ENCODE measurements around the gene ARL3. TPM values are rescaled to one million over a fixed set of nuclear protein-coding genes. Genes with fewer than 3 reads are reported as not detected.

The ARL3 gene
- total and polyA plus RNA-seq, 2 experiments from 2014 or later = 8.5 to 22.6 TPM

- Histone ChIP-seq H3K79me2 (replicated peaks; ENCODE audit: insufficient read depth) (peaks cover 20% of the 10 kb centered on the region), H3K4me3 (no peak overlapping the region), H3K27me3 (ENCODE audit: insufficient read depth) (no peaks in the 10 kb centered on the region), H3K9me2 (ENCODE audit: insufficient read depth) (no peaks in the 10 kb centered on the region), H3K4me2 (no peak overlapping the region), H3K27ac (ENCODE audit: low read depth) (no peak overlapping the region), H2AFZ (no peak overlapping the region), H3K36me3 (ENCODE audit: insufficient read depth) (no peaks in the 10 kb centered on the region), H3K4me1 (ENCODE audit: insufficient read depth) (peaks cover 3% of the 10 kb centered on the region; the same call in 1 of the 2 replicates), H4K20me1 (replicated peaks; ENCODE audit: insufficient read depth) (no peaks in the 10 kb centered on the region; the same call in none of the 2 replicates), H3F3A (replicated peaks; ENCODE audit: low read depth) (no peaks in the 10 kb centered on the region)
- DNase-seq (ENCODE audit: low spot score) = no peak
- H3K4me1 Mint-ChIP-seq = peaks cover 15% of the 10 kb centered on the region; the same call in 2 of the 3 replicates
- no peak for ATAC-seq
- H3K4me3 Mint-ChIP-seq = no peak overlapping the region
- TF ChIP-seq, protein P1, sequence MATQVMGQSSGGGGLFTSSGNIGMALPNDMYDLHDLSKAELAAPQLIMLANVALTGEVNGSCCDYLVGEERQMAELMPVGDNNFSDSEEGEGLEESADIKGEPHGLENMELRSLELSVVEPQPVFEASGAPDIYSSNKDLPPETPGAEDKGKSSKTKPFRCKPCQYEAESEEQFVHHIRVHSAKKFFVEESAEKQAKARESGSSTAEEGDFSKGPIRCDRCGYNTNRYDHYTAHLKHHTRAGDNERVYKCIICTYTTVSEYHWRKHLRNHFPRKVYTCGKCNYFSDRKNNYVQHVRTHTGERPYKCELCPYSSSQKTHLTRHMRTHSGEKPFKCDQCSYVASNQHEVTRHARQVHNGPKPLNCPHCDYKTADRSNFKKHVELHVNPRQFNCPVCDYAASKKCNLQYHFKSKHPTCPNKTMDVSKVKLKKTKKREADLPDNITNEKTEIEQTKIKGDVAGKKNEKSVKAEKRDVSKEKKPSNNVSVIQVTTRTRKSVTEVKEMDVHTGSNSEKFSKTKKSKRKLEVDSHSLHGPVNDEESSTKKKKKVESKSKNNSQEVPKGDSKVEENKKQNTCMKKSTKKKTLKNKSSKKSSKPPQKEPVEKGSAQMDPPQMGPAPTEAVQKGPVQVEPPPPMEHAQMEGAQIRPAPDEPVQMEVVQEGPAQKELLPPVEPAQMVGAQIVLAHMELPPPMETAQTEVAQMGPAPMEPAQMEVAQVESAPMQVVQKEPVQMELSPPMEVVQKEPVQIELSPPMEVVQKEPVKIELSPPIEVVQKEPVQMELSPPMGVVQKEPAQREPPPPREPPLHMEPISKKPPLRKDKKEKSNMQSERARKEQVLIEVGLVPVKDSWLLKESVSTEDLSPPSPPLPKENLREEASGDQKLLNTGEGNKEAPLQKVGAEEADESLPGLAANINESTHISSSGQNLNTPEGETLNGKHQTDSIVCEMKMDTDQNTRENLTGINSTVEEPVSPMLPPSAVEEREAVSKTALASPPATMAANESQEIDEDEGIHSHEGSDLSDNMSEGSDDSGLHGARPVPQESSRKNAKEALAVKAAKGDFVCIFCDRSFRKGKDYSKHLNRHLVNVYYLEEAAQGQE (IDR thresholded peaks at IDR 0.05; ENCODE audit: unreplicated experiment) = no peak
- no peak for TF ChIP-seq CREB1 (CRISPR knock-in tag; IDR thresholded peaks at IDR 0.05; ENCODE audit: low read depth)
- no peak for TF ChIP-seq JUNB (IDR thresholded peaks at IDR 0.05; ENCODE audit: unreplicated experiment)
- no peak for TF ChIP-seq EZH2 (IDR thresholded peaks at IDR 0.05; ENCODE audit: low read depth, unreplicated experiment)
- no peak for TF ChIP-seq ZNF462 (CRISPR knock-in tag; IDR thresholded peaks at IDR 0.05)
- TF ChIP-seq ZNF331 (CRISPR knock-in tag; IDR thresholded peaks at IDR 0.05; ENCODE audit: low read depth) = no peak
- no peak for TF ChIP-seq EZH2phosphoT487 (IDR thresholded peaks at IDR 0.05; ENCODE audit: unreplicated experiment)
- no peak for TF ChIP-seq NANOG (IDR thresholded peaks at IDR 0.05; ENCODE audit: borderline replicate concordance)
- peaks cover 6% of the 10 kb centered on the region for H3K27me3 Mint-ChIP-seq (ENCODE audit: insufficient read depth, low read depth, poor library complexity)
- no peak overlapping the region for H3K27ac Mint-ChIP-seq
- no peaks in the 10 kb centered on the region for H3K9me3 Mint-ChIP-seq
- no peaks in the 10 kb centered on the region for H3K36me3 Mint-ChIP-seq (ENCODE audit: low read depth)
Observed at GRCh38 chr10:102757323-102757722, 43.1 kb upstream of the ARL3 start.
